NCI-H128 (cell line): Measurements from ENCODE around the gene KCNIP1.
A peak's percentile ranks its signal among the peaks of the same experiment; 100 is the strongest.

Experiments
- DNase-seq: peaks from one replicate; lab custom pipeline; 2025; ENCODE audit not compliant: unreplicated experiment; lab: John Stamatoyannopoulos, UW

KCNIP1 gene

GRCh38 chr5:170590566-170590965 is 86.7 kb downstream of the KCNIP1 start:
- no peak for DNase-seq

- DNase-seq, result no peak
Measured at GRCh38 chr5:170591054-170591453, 87.2 kb downstream of the KCNIP1 start.

GRCh38 chr5:170596482-170597044 is 92.7 kb downstream of the KCNIP1 start:
- no peak for DNase-seq

- DNase-seq, result no peak
Measured at GRCh38 chr5:170597109-170597751, 93.4 kb downstream of the KCNIP1 start.

- no peak for DNase-seq
Measured at GRCh38 chr5:170597872-170598271, 94.1 kb downstream of the KCNIP1 start.

GRCh38 chr5:170599756-170600155 is 95.9 kb downstream of the KCNIP1 start:
- no peak for DNase-seq

- no peak for DNase-seq
Measured at GRCh38 chr5:170601619-170602018, 97.8 kb downstream of the KCNIP1 start.

GRCh38 chr5:170603109-170603508 is 99.3 kb downstream of the KCNIP1 start:
- DNase-seq, result no peak

- peak; percentile 14 for DNase-seq
Measured at GRCh38 chr5:170603578-170604565, 100.1 kb downstream of the KCNIP1 start.

GRCh38 chr5:170606941-170607340 is 103.1 kb downstream of the KCNIP1 start:
- DNase-seq, result no peak

- DNase-seq, result no peak
Measured at GRCh38 chr5:170611449-170612090, 107.8 kb downstream of the KCNIP1 start.

GRCh38 chr5:170612256-170612678 is 108.4 kb downstream of the KCNIP1 start:
- DNase-seq, result peak; percentile 53

GRCh38 chr5:170614065-170614490 is 110.3 kb downstream of the KCNIP1 start:
- no peak for DNase-seq

- DNase-seq, result no peak
Measured at GRCh38 chr5:170614720-170615119, 110.9 kb downstream of the KCNIP1 start.

- DNase-seq, result no peak
Measured at GRCh38 chr5:170617533-170618490, 114.0 kb downstream of the KCNIP1 start.

- no peak for DNase-seq
Measured at GRCh38 chr5:170619869-170620268, 116.0 kb downstream of the KCNIP1 start.

GRCh38 chr5:170622933-170623332 is 119.1 kb downstream of the KCNIP1 start:
- no peak for DNase-seq

GRCh38 chr5:170623576-170624181 is 119.9 kb downstream of the KCNIP1 start:
- no peak for DNase-seq
